MCF 10A (cell line): ENCODE measurements around the gene MEOX1. TPM values are rescaled to one million over a fixed set of nuclear protein-coding genes. Genes with fewer than 3 reads are reported as not detected.

Source experiments
- BruUV-seq: library from RNA; stranded (reverse); fragments of 400-500 nt; replicated peaks from 2 replicates; lab custom pipeline; 2021; lab: Mats Ljungman, UMichigan
- CTCF ChIA-PET: fragments of 300-600 bp; sonication (Branson Sonifier 250); formaldehyde crosslinking; extraction: SDS; loops from one replicate; lab custom pipeline; 2021; ENCODE audit warnings: antibody characterized with exemption, inconsistent platforms; lab: Yijun Ruan, JAX
- POLR2A ChIA-PET: fragments of 300-600, 350-650 bp; sonication (Branson Sonifier 250); formaldehyde crosslinking; extraction: SDS; loops from one replicate; lab custom pipeline; 2020; ENCODE audit warnings: antibody characterized with exemption, inconsistent platforms; lab: Yijun Ruan, JAX
- DNase-seq: peaks from one replicate; pipeline ENCODE4 v3.0.0-alpha.2; 2018; ENCODE audit not compliant: unreplicated experiment
- H3K27ac Mint-ChIP-seq: one replicate; pipeline ENCODE4 v1.8.0; 2022; ENCODE audit warnings: mild to moderate bottlenecking, low read depth, mixed read lengths; ENCODE audit not compliant: unreplicated experiment
- H3K27me3 Mint-ChIP-seq: one replicate; pipeline ENCODE4 v1.8.0; 2022; ENCODE audit warnings: mixed read lengths; ENCODE audit not compliant: insufficient read depth, unreplicated experiment
- H3K36me3 Mint-ChIP-seq: one replicate; pipeline ENCODE4 v1.8.0; 2022; ENCODE audit warnings: mild to moderate bottlenecking, moderate library complexity, mixed read lengths; ENCODE audit not compliant: insufficient read depth, unreplicated experiment
- H3K4me1 Mint-ChIP-seq: one replicate; pipeline ENCODE4 v1.8.0; 2022; ENCODE audit warnings: mixed read lengths; ENCODE audit not compliant: insufficient read depth, unreplicated experiment
- H3K4me3 Mint-ChIP-seq: one replicate; pipeline ENCODE4 v1.8.0; 2022; ENCODE audit warnings: mild to moderate bottlenecking, moderate library complexity, mixed read lengths; ENCODE audit not compliant: unreplicated experiment
- H3K9me3 Mint-ChIP-seq: one replicate; pipeline ENCODE4 v1.8.0; 2022; ENCODE audit warnings: mixed read lengths; ENCODE audit not compliant: unreplicated experiment
- CTCF ChIP-seq: fragments of 200-600 bp; IDR thresholded peaks from one replicate; pipeline ENCODE4 v1.8.0; 2022; ENCODE audit warnings: antibody characterized with exemption, mild to moderate bottlenecking; ENCODE audit not compliant: unreplicated experiment
- intact Hi-C: fragments of 100-400 bp; cut with micrococcal nuclease; formaldehyde crosslinking; loops from 2 replicates; pipeline ENCODE4 v1.14.1; 2022
- total RNA-seq: library from RNA; stranded (reverse); gene quantifications from 2 replicates; pipeline ENCODE4 v1.2.3, GENCODE V29; 2022

The MEOX1 gene
- total RNA-seq, 1 experiment from 2014 or later, result not detected

GRCh38 chr17:43601280-43602039 is 60.3 kb downstream of the MEOX1 start:
- peaks cover 8% of the 10 kb centered on the region for H3K4me1 Mint-ChIP-seq
- H3K27ac Mint-ChIP-seq, result no peak overlapping the region
- BruUV-seq, result no TSS peak
- intact Hi-C loops, result no loop called here
- no peak overlapping the region for H3K4me3 Mint-ChIP-seq
- peaks cover 14% of the 10 kb centered on the region for H3K27me3 Mint-ChIP-seq
- no peaks in the 10 kb centered on the region for H3K36me3 Mint-ChIP-seq
- DNase-seq, result no peak
- POLR2A ChIA-PET, result interaction anchor here (0.9 to 1.1 kb wide), 2 partner anchors 13 to 15 kb away, joined by 3 to 5 read pairs; no protein-coding TSS in a partner anchor
- no peaks in the 10 kb centered on the region for H3K9me3 Mint-ChIP-seq
- TF ChIP-seq CTCF, result no peak
- CTCF ChIA-PET, result interaction anchor here (0.5 to 2.7 kb wide), 2 partner anchors 25 to 62 kb away, joined by 4 to 13 read pairs; no protein-coding TSS in a partner anchor

GRCh38 chr17:43599835-43600234 is 61.9 kb downstream of the MEOX1 start:
- TF ChIP-seq CTCF, result no peak
- CTCF ChIA-PET, result interaction anchor here (1.0 kb wide), 1 partner anchor 23 kb away, joined by 3 read pairs; no protein-coding TSS in a partner anchor
- BruUV-seq, result no TSS peak
- Mint-ChIP-seq H3K27me3 (peaks cover 9% of the 10 kb centered on the region), H3K27ac (no peak overlapping the region), H3K4me3 (no peak overlapping the region), H3K4me1 (peaks cover 8% of the 10 kb centered on the region), H3K9me3 (no peaks in the 10 kb centered on the region), H3K36me3 (no peaks in the 10 kb centered on the region)
- intact Hi-C loops, result no loop called here
- POLR2A ChIA-PET, result no interaction called here
- DNase-seq, result peak; percentile 93

GRCh38 chr17:43599046-43599395 is 62.7 kb downstream of the MEOX1 start:
- intact Hi-C loops, result no loop called here
- no peak overlapping the region for H3K27ac Mint-ChIP-seq
- H3K4me3 Mint-ChIP-seq, result no peak overlapping the region
- peaks cover under 1% of the 10 kb centered on the region for H3K27me3 Mint-ChIP-seq
- DNase-seq, result no peak
- ChIA-PET CTCF (interaction anchor here (0.6 to 1.0 kb wide), 4 partner anchors 9 to 623 kb away, joined by 3 read pairs; no protein-coding TSS in a partner anchor), POLR2A (no interaction called here)
- H3K36me3 Mint-ChIP-seq, result no peaks in the 10 kb centered on the region
- no peaks in the 10 kb centered on the region for H3K9me3 Mint-ChIP-seq
- no TSS peak for BruUV-seq
- peaks cover 8% of the 10 kb centered on the region for H3K4me1 Mint-ChIP-seq
- no peak for TF ChIP-seq CTCF

- Mint-ChIP-seq H3K9me3 (no peaks in the 10 kb centered on the region), H3K4me3 (no peak overlapping the region), H3K36me3 (no peaks in the 10 kb centered on the region), H3K4me1 (peaks cover 8% of the 10 kb centered on the region), H3K27ac (no peak overlapping the region), H3K27me3 (no peaks in the 10 kb centered on the region)
- intact Hi-C loops, result no loop called here
- ChIA-PET POLR2A (no interaction called here), CTCF (interaction anchor here (0.6 to 0.8 kb wide), 2 partner anchors 9 to 76 kb away, joined by 3 read pairs; no protein-coding TSS in a partner anchor)
- no peak for DNase-seq
- no peak for TF ChIP-seq CTCF
- BruUV-seq, result no TSS peak
Measured at GRCh38 chr17:43598357-43599045, 63.2 kb downstream of the MEOX1 start.
